ENCODE measurements around the gene RASSF5.

RASSF5 gene

DNA sequence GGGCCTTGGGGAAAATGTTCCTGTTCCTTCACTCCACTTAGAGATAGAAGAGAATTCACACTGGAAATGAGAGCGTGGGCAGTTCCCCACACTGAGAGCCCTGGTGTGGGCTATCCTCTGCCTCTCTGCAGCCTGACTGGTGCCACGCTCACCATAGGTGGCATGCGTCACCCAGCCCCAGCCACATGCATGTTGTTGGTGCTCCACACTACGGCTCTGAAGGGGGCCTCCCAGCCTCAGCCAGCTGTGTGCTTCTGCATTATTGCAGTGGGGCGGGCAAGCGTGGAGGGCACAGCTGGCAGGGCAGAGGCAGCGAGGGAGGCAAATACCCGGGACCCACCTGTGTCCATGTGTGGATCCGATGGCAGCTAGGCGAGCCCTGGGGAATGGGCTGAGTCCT, 14.7 kb upstream of the RASSF5 start:
- no peak overlapping the region for H3K4me3 ChIP-seq (ENCODE audit: low read length)
- DNase-seq (ENCODE audit: low read depth, low spot score) = no peak

DNA sequence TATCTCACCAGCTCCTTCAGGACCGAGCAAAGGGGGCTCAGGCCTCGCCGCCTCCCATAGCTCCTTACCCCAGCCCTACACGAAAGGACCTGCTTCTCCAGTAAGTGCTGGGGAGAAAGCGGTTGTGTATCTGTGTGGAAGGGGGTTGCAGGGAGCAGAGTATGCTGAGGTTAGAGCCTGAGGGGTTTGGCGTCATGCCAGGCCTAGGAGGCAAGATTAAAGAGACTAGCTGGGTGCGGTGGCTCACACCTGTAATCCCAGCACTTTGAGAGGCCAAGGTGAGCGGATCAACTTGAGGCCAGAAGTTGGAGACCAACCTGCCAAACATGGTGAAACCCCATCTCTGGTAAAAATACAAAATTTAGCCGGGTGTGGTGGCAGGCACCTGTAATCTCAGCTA, 14.1 kb upstream of the RASSF5 start:
- DNase-seq (ENCODE audit: low read depth, low spot score) = peak; percentile 52
- no peak overlapping the region for H3K4me3 ChIP-seq (ENCODE audit: low read length)

DNA sequence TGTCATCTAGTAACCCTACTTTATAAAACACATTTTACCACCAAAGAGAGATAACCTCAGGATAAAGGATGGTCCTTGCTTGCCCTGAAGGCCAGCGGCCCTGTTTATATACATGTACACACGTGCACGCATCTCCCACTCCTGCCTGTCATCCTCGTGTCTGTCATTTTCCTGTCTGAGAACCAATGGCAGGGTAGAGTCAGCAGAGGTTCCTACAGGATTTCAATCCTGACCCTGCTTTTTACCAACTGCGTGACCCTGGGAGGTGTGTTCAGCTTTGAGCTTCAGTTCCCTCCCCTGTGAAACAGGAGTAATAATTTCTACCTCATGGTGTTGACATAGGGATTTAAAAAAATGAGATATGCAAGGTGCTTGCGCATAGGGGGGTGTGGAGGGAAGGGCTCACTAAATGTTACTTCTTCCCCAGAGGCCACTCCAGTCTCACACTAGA, 12.3 kb upstream of the RASSF5 start:
- no peak for DNase-seq (ENCODE audit: low read depth, low spot score)
- H3K4me3 ChIP-seq (ENCODE audit: low read length) = no peak overlapping the region

DNA sequence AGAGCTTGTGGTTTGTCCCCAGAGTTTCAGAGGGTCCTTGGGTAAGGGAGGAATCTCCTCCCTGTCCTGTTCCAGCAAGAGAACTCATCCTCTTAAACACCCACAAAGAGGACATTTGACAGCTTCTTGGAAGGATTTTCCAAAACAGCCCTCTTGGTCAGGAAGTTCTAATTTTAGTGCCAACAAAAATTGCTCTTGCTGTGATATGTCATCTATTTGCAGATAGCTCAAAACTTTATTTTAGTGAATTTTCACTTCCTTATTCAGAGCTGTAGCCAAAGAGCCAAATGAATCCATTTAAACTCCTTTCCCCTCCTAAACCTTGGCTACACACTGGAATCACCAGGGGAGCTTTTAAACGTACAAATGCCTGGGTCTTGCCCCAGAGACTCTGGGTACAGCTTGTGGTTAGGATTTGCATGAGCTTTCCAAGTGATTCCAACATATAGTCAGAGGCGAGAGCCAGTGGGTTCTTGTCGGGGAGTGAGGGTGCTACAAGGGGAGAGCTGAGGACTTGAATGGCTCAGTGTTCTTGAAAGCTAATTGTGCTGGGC, 11.8 kb upstream of the RASSF5 start:
- no peak for DNase-seq (ENCODE audit: low read depth, low spot score)
- H3K4me3 ChIP-seq (ENCODE audit: low read length) = no peak overlapping the region

DNA sequence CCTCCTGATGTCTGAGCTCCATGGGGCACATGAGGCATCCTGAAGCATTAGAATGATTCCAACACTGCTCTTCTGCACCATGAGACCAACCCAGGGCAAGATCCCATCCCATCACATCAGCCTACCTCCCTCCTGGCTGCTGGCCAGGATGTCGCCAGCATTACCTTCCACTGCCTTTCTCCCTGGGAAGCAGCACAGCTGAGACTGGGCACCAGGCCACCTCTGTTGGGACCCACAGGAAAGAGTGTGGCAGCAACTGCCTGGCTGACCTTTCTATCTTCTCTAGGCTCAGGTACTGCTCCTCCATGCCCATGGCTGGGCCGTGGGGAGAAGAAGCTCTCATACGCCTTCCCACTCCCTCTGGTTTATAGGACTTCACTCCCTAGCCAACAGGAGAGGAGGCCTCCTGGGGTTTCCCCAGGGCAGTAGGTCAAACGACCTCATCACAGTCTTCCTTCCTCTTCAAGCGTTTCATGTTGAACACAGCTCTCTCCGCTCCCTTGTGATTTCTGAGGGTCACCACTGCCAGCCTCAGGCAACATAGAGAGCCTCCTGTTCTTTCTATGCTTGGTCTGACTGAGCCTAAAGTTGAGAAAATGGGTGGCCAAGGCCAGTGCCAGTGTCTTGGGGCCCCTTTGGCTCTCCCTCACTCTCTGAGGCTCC, 11.1 kb upstream of the RASSF5 start:
- no peak for DNase-seq (ENCODE audit: low read depth, low spot score)
- H3K4me3 ChIP-seq (ENCODE audit: low read length) = no peak overlapping the region

DNA sequence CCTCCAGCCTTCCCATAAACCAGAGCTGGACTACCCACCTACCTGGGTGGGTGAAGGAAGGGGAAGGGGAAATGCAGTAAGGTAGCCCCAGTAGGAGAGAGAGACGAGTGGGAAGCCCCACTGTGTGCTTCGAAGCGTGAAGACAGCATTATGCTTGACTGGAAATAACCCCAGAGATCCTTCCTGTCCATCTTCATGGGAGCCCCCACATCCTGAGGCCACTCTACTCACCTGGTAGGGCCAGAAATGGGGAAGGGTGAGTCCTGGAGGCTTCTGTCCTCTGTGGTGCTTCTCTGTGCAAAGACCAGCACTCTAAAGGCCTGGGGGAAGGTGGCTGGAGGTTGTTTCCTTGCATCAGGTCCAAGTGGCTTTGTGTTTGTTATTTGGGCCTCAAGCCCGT, 10.0 kb upstream of the RASSF5 start:
- no peak overlapping the region for H3K4me3 ChIP-seq (ENCODE audit: low read length)
- DNase-seq (ENCODE audit: low read depth, low spot score) = no peak

DNA sequence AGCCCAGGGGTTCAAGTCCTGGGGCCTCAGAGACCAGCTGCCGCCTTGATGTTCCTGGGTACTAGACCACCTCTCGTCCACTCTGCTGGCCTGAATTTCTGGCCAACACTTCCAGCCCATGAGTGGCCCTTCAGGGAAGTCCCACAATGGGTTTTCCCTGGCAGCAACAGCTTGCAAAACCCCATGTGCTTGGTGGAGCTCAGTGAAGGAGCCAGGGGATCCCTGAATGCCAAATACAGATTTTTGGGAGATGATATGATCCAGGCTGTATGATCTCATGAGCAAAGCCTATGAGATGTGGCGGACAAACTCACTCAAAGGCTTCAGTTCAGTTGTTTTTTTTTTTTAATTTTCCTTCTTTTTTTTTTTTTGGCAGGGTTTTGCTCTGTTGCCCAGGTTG, 9.6 kb upstream of the RASSF5 start:
- no peak overlapping the region for H3K4me3 ChIP-seq (ENCODE audit: low read length)
- no peak for DNase-seq (ENCODE audit: low read depth, low spot score)

DNA sequence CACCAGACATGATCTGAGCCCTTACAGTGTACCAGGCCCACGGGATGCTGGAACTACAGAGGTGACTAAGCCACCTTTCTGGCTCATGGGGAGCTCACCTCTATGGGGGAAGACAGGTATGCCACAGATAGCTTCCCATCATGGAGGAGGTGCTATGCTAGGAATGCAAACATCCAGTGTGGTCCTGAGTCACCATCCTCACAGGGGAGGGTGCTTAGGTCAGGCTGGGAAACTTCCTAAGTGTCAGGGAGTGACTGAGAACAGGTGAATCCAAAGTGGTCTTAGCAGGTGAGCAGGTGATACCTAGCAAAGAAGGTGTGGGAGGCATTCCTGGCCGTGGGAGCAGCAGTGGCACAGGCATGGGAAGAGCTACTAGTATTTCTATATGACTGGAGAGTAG, 8.6 kb upstream of the RASSF5 start:
- DNase-seq (ENCODE audit: low read depth, low spot score) = no peak
- no peak overlapping the region for H3K4me3 ChIP-seq (ENCODE audit: low read length)

DNA sequence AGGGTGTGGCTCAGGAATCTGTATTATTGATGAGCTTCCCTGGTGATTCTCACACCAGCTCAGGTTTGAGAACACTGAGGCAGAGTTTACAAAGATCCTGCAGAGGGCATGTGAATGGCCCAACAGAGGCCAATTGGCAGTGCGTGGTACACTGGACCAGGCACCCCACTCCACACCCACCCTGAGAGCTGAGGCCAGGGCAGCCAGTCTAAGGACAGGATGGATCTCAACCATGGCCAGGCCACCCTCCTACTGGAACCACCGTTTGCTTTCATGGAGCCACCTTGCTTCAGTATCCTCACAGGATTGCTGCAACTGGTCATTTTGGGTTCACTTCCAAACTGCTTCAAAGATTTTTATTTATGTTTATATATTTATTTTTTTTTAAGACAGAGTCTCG, 7.3 kb upstream of the RASSF5 start:
- no peak for DNase-seq (ENCODE audit: low read depth, low spot score)

DNA sequence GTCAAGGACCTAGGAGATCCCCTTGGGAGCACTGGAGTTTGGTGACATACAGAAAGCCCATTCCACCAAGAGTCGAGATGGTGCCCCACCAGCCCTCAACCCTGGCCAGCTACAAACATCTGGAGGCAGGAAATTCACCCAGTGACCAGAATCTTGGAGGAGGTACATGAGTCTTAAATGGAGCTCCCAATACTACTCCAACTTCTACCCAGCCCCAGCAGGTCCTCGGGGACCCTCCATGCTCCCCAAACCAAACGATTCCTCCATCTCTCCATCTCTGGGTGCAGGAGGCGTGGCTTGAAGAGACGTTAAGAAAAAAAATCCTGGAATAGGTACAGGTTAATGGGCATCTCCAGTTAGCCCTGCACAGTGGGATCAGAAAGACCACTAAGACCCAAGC, 5.5 kb upstream of the RASSF5 start:
- H3K4me3 ChIP-seq (ENCODE audit: low read length) = no peak overlapping the region
- DNase-seq (ENCODE audit: low read depth, low spot score) = no peak

More for the DNA sequence above, 7.3 kb upstream of the RASSF5 start:
- H3K4me3 ChIP-seq (ENCODE audit: low read length) = no peak overlapping the region

DNA sequence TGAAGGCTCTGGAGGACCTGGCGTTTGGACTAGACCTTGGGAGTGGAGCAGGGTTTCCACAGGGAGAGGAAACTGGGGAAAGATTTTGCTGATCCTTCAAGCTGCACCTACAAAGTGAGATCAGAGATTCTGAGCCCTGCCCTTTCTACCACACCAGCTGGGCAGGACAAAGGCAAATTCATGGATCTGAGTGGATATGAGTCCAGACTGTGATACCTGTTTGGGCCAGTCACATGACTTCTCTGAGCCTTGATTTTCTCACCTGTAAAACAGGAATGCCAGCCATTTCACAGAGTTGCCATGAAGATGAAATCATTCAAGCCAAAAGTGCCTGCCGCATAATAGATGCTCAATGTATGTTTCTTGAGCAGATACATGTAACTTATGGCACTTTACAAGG, 4.9 kb upstream of the RASSF5 start:
- H3K4me3 ChIP-seq (ENCODE audit: low read length) = no peak overlapping the region
- DNase-seq (ENCODE audit: low read depth, low spot score) = no peak

DNA sequence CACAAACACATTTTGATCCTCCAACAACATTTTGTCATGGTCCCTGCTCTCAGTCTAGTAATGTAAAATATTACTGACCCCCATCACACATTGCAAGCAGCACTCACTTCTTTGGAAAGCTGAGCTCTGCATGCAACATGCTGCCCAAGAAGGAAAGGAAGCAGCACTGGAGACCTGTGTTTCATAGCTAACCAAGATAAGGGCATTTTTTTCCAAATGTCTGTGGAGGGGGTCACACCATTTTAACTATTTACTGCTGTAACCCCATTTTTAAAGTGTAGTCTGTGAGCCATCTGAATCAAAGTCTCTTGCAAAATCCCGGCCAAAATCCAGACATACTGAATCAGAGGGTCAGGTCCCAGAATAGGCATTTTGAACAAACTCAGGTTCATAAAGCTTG, 4.5 kb upstream of the RASSF5 start:
- no peak for DNase-seq (ENCODE audit: low read depth, low spot score)
- H3K4me3 ChIP-seq (ENCODE audit: low read length) = no peak overlapping the region

DNA sequence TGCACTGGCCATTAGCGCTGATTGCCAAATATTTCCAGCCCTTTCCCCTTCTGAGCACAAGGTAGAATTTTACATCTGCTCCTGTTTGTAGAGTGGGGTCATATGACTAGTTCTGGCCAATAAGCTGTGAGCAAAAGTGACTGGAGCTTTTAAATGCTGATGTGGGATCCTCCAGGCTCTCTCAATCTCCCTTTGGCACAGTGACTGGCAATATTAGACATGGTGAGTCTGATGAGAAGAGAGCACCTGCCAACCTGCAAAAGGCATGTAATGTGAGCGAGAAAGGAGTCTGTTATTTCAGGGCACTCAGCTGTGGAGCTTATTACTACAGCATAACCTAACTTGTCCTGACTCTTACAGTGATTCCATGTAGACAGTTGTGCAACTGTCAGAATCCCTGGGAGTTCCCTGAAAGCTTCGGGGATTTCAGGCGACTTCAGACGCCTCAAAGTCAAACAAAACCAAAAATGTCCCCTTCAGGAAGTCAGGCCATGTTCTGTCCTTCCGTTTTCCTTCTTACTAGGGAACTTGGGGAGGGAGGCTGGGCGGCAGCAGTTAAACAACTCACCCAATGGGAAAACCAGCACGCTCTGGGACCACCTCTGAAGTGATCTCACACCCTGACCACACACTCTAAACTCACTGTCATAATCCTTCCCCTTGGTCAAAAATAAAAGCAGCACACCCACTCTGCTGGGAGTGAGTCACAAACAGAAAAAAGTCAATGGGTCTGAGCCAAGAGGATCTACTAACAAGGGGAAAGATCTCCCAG, 3.6 kb upstream of the RASSF5 start:
- H3K4me3 ChIP-seq (ENCODE audit: low read length) = no peak overlapping the region

DNA sequence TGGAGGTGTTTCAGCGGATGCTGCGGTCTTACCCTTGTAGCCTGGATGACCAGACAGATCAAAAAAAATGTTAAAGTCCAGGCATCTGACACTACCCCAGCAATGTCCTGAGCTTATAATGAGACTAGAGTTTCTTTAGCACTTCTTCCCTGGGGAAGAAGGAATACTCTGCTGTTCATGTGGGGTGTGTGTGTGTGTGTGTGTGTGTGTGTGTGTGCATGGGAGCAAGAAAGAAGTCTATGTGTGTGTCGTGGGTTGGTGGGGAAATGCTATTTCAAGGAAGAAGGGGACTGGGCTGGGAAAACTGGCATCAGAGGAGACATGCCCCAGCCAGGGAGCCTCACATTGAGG, 3.0 kb upstream of the RASSF5 start:
- no peak overlapping the region for H3K4me3 ChIP-seq (ENCODE audit: low read length)
- no peak for DNase-seq (ENCODE audit: low read depth, low spot score)

More for the DNA sequence above, 3.6 kb upstream of the RASSF5 start:
- DNase-seq (ENCODE audit: low read depth, low spot score) = no peak

DNA sequence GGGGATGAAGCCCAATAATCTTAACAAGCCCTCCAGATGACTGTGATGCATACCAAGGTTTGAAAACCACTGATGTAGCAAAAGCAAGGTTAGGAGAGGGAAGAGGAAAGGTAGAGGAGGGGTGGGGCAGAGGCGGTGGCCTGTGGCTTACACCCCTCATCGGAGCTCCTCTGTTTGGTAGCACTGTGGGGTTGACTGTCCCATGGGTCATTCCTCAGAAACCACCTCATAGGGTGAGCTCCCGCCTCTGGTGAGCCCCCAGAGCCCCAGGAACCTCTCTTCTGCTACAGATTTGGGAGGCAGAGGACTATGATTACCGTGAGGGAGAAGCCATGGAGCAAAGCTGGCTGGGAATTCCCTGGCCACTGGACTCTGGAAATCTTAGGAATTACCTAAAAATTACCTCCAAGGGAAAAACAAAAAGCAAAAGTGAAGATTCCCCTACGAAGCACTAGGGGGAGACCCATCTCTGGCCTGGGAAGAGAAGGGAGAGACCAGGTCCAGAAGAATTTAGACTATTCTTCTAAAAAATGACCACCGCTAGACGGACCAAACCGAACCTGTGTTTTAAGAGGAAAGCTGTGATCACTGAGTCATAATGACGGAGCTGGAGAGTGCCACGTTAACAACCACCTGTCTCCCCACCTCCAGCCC, 1.5 kb upstream of the RASSF5 start:
- no peak for DNase-seq (ENCODE audit: low read depth, low spot score)
- H3K4me3 ChIP-seq (ENCODE audit: low read length) = no peak overlapping the region

DNA sequence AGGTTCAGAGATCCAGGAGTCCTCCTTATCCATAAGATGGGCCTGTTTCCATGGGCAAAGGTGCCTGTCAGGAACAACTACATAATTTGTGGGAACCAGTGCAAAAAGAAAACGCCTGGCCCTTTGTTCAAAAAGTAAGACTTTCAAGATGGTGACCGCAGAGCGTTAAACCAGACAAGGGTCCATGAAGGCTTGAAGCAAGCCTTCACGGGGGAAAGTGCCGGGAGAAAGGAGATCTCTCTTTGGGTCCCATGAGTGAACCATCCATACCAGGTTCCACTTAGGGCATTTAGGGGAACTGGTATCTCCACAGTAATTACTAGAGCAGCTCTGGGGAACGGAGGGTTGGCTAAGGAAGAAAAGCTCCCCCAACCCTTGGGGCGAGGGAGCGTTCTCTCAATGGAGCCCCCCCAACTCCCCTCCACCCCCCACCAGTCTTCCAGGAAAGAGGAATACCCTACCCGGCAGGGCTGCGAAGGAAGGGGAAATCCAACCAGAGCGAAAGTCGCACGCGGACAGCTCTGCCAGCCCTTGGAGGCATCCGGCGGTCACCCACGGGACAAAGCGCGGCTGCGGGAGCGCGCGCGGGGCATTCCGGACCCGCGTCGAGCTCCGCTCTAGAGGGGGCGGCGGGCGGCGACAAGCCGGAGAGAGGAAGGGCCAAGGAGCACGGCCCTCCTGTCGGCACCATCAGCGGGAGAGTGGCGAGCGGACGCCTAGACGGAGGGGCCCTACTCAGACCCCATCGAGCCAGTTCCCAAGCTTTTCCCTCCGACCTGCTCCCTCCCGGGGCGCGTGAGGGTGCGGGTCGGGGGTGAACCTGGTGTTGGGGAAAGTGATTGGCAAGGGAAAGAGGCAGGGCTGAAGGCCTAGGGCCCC, 687 bp upstream of the RASSF5 start:
- H3K4me3 ChIP-seq (ENCODE audit: low read length) = peak overlapping the region; percentile 34
- no peak for DNase-seq (ENCODE audit: low read depth, low spot score)

DNA sequence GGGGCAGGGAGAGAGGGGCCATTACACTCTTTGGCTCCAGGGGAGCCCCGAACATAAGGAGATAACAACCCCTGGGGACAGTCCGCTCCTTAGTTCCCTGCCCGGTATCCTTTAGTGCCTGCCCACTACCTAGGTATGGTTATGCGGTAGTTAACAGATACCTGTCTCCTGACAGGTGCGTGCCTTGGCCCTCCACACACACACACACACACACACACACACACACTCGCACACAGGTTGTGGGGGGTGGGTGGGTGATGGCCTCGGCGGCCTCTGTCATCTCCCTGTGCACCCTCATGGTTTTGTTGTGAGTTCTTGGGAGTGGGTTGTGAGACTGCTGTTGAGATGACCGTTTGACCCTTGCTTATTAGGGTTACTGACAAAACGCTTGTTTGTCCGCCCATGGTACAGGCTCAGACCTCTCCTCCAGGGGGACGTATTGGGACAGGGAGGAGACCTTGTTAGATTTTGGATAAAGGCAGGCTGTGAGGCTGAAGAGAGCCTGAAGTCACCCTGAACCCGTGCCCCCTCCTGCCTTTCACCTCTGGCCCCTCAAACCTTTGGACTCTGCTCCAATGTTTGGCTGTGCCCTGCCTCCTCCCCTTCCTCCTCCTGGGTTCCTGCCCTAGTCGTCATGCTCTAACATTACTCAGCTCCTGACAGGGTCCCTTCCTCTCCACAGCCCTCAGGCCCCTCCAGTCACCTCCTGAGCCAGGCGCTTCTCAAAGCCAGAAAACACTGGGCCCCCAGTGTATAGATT, 979 bp downstream of the RASSF5 start:
- H3K4me3 ChIP-seq (ENCODE audit: low read length) = no peak overlapping the region
- DNase-seq (ENCODE audit: low read depth, low spot score) = no peak

DNA sequence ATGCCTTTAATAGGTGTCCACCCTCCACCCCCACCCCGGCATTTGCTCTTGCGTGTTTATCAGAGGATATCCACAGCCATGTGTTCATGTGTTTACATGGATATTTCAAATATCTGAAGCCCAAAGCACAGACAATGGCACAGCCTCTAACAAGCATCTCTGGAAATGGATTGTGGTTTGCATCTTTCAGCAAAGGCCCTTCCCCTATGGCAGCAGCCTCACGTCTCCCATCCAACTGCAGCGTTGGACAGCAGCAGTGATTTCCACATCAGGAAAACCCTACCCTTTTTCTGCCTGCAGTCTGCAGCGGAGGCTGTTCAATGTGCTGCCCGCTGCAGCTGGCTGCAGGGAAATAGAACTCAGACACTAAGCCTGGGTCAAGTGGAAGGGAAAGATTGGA, 1.6 kb downstream of the RASSF5 start:
- DNase-seq (ENCODE audit: low read depth, low spot score) = no peak
- no peak overlapping the region for H3K4me3 ChIP-seq (ENCODE audit: low read length)

Measured in Jurkat, Clone E6-1 (cell line).